VCaP (cell line): ENCODE results near the gene LARGE1.

Experiments
- H3K27ac ChIP-seq: fragments of 450-650 bp; 2 replicates; pipeline ENCODE4 v1.5.1; 2017
- TF ChIP-seq, protein P1 (sequence below): fragments of 450-650 bp; conservative IDR thresholded peaks from 2 replicates; pipeline ENCODE4 v1.5.1; 2017; ENCODE audit warnings: mild to moderate bottlenecking, moderate library complexity

The LARGE1 gene

DNA sequence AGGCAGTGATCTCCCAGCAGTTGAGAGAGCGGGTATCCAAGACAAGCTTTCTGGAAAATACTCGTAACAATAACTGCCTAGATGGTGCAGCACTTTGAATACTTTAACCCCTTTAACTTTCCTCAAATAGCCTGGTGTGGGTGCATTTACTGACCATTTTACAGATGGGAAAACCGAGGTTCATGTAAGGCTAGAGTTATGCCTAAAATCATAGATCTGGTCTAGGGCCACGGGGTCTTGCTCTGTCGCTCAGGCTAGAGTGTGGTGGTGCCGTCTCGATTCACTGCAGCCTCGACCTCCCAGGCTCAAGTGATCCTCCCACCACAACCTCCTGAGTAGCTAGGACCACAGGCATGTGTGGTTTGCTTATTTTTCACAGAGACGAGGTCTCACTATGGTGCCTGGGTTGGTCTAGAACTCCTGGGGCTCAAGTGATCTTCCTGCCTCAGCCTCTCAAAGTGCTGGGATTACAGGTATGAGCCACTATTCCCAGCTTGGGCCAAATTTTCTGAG is 592.9 kb downstream of the LARGE1 start:
- peak overlapping the region; percentile 70 for H3K27ac ChIP-seq
- TF ChIP-seq, protein P1, sequence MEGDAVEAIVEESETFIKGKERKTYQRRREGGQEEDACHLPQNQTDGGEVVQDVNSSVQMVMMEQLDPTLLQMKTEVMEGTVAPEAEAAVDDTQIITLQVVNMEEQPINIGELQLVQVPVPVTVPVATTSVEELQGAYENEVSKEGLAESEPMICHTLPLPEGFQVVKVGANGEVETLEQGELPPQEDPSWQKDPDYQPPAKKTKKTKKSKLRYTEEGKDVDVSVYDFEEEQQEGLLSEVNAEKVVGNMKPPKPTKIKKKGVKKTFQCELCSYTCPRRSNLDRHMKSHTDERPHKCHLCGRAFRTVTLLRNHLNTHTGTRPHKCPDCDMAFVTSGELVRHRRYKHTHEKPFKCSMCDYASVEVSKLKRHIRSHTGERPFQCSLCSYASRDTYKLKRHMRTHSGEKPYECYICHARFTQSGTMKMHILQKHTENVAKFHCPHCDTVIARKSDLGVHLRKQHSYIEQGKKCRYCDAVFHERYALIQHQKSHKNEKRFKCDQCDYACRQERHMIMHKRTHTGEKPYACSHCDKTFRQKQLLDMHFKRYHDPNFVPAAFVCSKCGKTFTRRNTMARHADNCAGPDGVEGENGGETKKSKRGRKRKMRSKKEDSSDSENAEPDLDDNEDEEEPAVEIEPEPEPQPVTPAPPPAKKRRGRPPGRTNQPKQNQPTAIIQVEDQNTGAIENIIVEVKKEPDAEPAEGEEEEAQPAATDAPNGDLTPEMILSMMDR = no peak

DNA sequence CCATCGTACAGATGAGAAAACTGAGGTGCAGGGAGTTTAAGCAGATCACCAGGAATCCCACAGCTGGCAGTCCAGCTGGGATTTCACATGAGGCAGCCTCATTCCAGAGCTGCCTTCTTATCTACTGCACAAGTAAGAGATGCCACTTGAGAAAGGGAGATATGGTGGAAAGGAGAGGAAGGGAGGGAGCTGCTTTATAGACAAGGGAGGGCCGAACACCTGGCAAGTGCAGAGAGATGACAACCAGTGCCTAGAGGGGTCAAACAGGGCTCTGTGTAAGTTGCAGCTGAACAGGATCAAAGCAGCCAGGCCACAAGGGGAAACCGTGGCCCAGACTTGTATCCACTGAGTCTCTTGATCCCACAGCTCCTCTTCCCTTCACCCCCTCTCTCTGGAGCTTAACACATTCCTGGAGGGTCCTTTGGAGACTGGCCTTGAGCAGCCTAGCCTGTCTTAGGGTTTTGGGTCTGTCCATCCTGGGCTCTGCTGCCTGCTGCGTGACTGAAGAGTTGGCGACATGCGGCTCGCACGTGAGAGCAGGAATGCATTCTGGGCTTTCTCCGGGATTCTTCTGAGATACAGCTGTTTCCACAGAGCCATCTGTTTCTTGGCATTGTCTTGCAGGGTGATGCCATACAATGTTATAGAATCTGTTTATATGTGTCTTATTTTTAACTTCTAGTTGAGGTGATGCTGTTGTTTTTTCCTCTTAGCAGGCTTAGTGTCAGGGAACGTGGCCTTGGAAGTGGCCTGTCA is 593.6 kb downstream of the LARGE1 start:
- H3K27ac ChIP-seq = peak overlapping the region; percentile 70
- TF ChIP-seq, protein P1 = no peak

DNA sequence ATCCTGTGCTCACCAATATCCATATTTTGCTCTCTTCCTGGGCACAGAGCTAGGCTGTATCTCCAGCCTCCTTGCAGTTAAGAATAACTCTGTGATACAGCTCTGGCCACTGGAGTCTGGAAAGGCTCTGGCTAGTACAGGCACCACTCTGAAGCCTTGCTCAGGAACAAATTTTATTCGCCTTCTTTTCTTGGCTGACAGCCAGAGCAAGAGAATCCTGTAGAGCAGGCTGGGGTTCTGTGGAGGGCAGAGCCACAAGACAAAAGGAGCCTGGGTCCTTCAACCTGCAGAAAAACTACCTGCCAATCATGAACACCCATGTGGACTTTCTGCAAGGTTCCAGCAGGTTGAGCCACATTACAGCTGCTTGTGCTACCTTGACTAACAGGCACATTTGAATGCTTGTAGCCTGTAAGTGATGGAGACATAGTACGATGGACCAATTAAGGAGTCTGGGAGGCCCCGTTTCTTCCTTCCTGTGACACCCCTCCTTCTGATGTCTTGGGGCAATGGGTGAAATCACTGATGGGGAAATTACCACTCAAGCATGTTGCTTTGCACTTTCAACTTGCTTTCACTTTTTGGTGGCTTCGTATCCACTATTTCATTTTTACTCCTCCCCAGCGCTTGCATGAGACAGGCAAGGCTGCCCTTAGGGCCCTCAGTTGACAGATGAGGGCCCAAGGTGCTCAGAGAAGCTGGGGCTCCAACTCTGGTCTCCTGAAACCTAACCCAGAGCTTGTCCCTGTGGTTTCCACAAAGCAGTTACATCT is 594.9 kb downstream of the LARGE1 start:
- TF ChIP-seq, protein P1 = no peak
- peak overlapping the region; percentile 70 for H3K27ac ChIP-seq

DNA sequence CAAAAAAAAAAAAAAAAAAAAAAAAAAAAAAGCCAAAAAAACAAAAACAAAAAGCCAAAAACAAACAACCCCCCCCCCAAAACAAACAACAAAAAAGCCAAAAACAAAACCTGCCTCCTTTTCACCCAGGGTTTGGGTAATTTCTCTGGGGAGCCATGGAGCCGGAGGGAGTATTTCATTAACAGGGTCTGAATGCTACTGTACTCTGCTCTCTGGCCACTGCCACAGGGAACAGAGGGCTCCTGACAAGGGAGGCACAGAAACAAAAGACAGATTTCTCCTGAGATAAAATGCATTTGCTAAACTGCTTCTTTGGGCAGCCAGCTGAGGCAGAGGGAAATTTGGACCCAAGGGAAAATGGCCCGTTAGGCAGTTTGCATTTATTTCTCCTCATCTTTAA is 596.0 kb downstream of the LARGE1 start:
- TF ChIP-seq, protein P1 = no peak
- peak overlapping the region; percentile 70; the same call in 1 of the 2 replicates for H3K27ac ChIP-seq

DNA sequence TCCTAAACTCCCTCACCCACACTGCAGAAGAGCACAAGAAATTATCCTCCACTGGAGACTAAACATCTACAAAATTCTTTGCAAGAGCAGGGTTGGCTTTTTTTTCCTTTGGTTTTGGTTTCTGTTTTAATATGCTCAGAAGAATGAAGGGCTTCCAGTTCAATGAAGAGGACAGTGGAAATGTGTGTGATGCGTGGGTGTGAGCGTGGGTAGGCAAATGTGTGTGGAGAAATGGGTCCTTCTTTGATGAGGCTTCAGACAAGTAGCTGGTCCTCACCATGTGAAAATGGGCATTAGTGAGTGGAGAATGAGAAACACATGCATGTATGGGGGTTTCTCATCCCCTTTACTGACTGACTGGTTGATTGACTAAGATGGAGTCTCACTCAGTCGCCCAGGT is 598.8 kb downstream of the LARGE1 start:
- TF ChIP-seq, protein P1 = no peak
- no peak overlapping the region for H3K27ac ChIP-seq

DNA sequence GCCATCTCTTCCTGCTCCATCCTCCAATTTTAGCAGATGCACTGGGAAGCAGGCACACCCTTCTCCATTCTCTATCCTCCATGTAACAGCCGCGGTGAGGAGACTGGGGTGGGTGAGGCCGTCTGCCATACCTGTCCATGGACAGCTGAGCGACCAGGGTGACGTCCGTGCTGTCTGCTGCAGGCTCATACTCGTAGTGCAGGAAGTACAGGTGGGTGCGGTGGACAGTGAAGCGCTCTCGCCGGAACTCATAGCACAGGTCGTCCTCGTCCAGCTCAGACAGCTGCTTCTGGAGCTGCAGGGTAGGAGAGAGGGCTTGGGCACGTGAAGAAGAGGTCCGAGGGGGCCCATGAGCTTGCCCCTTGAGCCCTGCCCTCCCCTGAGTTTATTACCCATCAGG is 604.3 kb downstream of the LARGE1 start:
- no peak overlapping the region for H3K27ac ChIP-seq
- TF ChIP-seq, protein P1 = no peak

DNA sequence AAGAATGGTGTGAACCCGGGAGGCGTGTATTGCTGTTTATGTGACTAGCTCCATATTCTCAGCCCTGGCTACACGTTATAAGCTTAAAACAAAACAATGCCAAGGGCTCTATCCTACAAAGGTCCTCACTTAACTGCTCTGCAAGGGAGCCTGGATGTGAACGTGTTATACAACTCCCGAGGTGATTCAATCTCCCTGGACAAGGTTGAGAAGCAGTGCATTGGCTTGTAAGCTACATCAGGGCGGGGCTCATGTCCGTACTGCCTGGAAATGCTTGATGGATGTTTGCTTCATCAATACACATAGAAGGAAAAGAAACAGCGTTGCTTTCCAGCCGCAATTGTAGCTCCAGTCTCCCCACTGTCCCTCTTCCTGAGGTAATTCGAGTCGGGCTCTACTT is 605.2 kb downstream of the LARGE1 start:
- H3K27ac ChIP-seq = no peak overlapping the region
- TF ChIP-seq, protein P1 = no peak
